ENCODE data around the gene FSD1.

Gene FSD1

GRCh38 chr19:4319067-4319718, 14.8 kb downstream of the FSD1 start:
- ATAC-seq: no peak

GRCh38 chr19:4320419-4320818, 16.0 kb downstream of the FSD1 start:
- no peak for ATAC-seq
- TF ChIP-seq ZFP30 (CRISPR knock-in tag; IDR thresholded peaks at IDR 0.05): no peak
- TF ChIP-seq TCF4 (CRISPR knock-in tag; IDR thresholded peaks at IDR 0.05; ENCODE audit: borderline replicate concordance): no peak
- TF ChIP-seq RARB (CRISPR knock-in tag; IDR thresholded peaks at IDR 0.05): no peak
- TF ChIP-seq ZFP3 (CRISPR knock-in tag; IDR thresholded peaks at IDR 0.05): no peak
- no peak for TF ChIP-seq ZNF8 (CRISPR knock-in tag; IDR thresholded peaks at IDR 0.05)
- TF ChIP-seq ARNTL (CRISPR knock-in tag; IDR thresholded peaks at IDR 0.05; ENCODE audit: borderline replicate concordance, low read depth): no peak
- no peak for TF ChIP-seq OSR1 (CRISPR knock-in tag; IDR thresholded peaks at IDR 0.05)
- TF ChIP-seq TOX (CRISPR knock-in tag; IDR thresholded peaks at IDR 0.05; ENCODE audit: borderline replicate concordance): no peak
- TF ChIP-seq ZC3H10 (CRISPR knock-in tag; IDR thresholded peaks at IDR 0.05): no peak
- TF ChIP-seq PATZ1 (CRISPR knock-in tag; IDR thresholded peaks at IDR 0.05; ENCODE audit: borderline replicate concordance): no peak
- TF ChIP-seq CSDC2 (CRISPR knock-in tag; IDR thresholded peaks at IDR 0.05): no peak

More at GRCh38 chr19:4319067-4319718, 14.8 kb downstream of the FSD1 start:
- no peak for TF ChIP-seq GLIS3 (CRISPR knock-in tag; IDR thresholded peaks at IDR 0.05)
- no peak for TF ChIP-seq CSDC2 (CRISPR knock-in tag; IDR thresholded peaks at IDR 0.05)
- no peak for TF ChIP-seq TCF4 (CRISPR knock-in tag; IDR thresholded peaks at IDR 0.05; ENCODE audit: borderline replicate concordance)
- no peak for TF ChIP-seq ZFP3 (CRISPR knock-in tag; IDR thresholded peaks at IDR 0.05)
- no peak for TF ChIP-seq SNAI2 (CRISPR knock-in tag; IDR thresholded peaks at IDR 0.05)
- TF ChIP-seq ZFP30 (CRISPR knock-in tag; IDR thresholded peaks at IDR 0.05): no peak
- no peak for TF ChIP-seq ZNF70 (CRISPR knock-in tag; IDR thresholded peaks at IDR 0.05)
- TF ChIP-seq ARNTL (CRISPR knock-in tag; IDR thresholded peaks at IDR 0.05; ENCODE audit: borderline replicate concordance, low read depth): no peak
- no peak for TF ChIP-seq RARB (CRISPR knock-in tag; IDR thresholded peaks at IDR 0.05)
- no peak for TF ChIP-seq POU6F1 (CRISPR knock-in tag; IDR thresholded peaks at IDR 0.05; ENCODE audit: borderline replicate concordance, low read depth)
- no peak for TF ChIP-seq PPARA (CRISPR knock-in tag; IDR thresholded peaks at IDR 0.05; ENCODE audit: borderline replicate concordance)
- TF ChIP-seq CSRNP3 (CRISPR knock-in tag; IDR thresholded peaks at IDR 0.05): no peak
- TF ChIP-seq ISL1 (CRISPR knock-in tag; IDR thresholded peaks at IDR 0.05): no peak
- no peak for TF ChIP-seq ZNF8 (CRISPR knock-in tag; IDR thresholded peaks at IDR 0.05)
- no peak for TF ChIP-seq ESRRG (CRISPR knock-in tag; IDR thresholded peaks at IDR 0.05)

- no peak for ATAC-seq
- TF ChIP-seq TSHZ2 (CRISPR knock-in tag; IDR thresholded peaks at IDR 0.05) (no peak), TCF4 (CRISPR knock-in tag; IDR thresholded peaks at IDR 0.05; ENCODE audit: borderline replicate concordance) (no peak), GLIS3 (CRISPR knock-in tag; IDR thresholded peaks at IDR 0.05) (no peak), BACH2 (CRISPR knock-in tag; IDR thresholded peaks at IDR 0.05; ENCODE audit: borderline replicate concordance) (no peak), PPARA (CRISPR knock-in tag; IDR thresholded peaks at IDR 0.05; ENCODE audit: borderline replicate concordance) (no peak), RARB (CRISPR knock-in tag; IDR thresholded peaks at IDR 0.05) (no peak), OSR1 (CRISPR knock-in tag; IDR thresholded peaks at IDR 0.05) (no peak), ZC3H10 (CRISPR knock-in tag; IDR thresholded peaks at IDR 0.05) (no peak)
Observed at GRCh38 chr19:4322942-4323665, 18.7 kb downstream of the FSD1 start.

Data from SK-N-SH treated with all-trans-retinoic acid at 6 μM for 48 hours (cell line).